Stimulated activated CD8-positive, alpha-beta memory T cell treated with anti-CD3 and anti-CD28 coated beads, Interleukin-4, amount 100 ng/mL, for 1 hour (primary cell): ENCODE measurements around the gene RTN3.
"Not testable (repeated sequence)": the region's sequence is repeated elsewhere in the genome, so short reads cannot be mapped to it uniquely, and the experiment has no call there.

ENCODE experiments used
- DNase-seq, 2 donors: peaks; one replicate each; pipeline ENCODE4 v3.0.0-alpha.2; 2020; ENCODE audit warnings: low read depth in 2 of 2, low spot score in 1 of 2

The RTN3 gene

DNA sequence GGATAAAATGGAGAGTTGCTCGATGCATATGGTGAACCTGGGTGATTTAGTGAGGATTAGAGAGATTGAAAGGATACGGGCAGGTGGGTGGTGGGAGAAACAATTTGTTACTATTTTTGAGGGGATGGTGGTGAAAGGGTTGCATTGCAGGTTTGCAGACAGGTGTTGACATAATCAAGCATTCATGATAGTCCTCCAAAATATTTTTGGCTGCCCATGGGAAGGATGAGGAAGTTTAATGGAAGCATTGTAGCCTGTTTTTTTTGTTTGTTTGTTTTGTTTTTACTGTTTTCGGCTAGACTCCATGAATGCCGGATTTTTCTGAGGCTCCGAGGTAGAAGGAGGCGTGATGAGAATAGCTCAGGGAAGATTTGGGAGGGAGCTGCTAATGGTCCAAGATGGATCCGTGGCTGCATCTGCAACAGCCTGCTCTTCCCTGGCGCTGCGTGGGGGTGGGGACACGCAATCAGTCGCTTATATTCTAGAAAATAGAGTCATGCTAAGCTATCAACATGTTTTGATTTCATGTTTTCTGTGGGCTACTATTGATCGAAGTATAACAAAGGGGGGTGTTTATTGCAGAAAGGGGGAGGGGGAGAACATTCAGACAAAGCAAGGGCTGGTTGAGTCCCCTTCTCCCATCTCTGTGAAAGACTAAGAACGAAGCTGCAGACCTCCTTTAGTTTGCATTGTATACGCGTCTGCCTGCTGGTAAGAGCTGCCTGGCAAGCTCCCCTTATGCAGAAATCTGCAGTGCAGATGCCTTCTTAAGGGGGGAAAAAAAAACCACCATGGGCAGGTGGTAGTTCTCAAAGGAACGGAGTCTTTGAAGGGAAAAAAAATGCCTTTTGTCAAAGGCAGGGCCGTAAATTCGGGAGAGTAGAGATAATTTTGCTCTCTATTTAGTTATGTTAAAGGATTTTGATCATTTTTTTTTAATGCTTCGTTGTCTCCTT, 1.0 kb downstream of the RTN3 start:
- DNase-seq: no peak

DNA sequence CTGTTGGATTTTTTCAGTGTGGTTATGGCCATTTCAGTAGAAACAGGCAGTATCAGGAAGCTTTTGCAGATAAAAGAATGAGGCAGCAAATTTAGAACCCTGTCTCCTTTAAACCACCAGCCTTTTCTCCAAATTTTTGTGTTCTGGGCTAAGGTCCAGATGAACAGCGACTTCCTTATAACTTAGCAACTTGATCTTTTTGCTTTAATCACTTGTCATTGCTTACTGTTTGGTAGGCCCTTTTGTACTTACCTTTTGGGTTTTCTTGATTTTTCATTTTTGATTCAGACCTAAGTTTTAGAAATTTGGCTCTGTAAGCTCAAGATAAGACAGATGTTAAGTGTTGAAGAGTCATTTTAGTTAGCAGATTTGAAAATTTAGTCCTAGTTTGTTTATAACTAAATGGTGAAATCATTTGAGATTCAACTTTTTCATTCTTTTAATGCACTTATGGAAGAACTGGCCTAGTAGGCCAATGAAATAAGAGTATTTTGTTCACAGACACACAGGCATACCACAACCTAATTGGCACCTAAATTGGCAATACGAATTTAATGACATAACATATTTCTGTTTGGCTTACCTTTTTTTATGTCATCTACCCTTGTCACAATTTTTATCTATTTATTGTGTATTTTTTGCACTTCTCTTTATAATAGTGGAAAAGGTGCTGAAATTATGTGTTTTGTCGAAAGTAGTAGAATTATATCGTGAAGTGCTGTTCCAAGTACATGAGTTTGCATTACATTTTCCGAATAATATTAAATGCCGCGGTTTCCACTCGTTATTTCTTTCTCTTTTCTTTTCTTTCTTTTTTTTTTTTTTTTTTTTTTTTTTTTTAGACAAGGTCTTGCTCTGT, 2.1 kb downstream of the RTN3 start:
- DNase-seq: no peak

DNA sequence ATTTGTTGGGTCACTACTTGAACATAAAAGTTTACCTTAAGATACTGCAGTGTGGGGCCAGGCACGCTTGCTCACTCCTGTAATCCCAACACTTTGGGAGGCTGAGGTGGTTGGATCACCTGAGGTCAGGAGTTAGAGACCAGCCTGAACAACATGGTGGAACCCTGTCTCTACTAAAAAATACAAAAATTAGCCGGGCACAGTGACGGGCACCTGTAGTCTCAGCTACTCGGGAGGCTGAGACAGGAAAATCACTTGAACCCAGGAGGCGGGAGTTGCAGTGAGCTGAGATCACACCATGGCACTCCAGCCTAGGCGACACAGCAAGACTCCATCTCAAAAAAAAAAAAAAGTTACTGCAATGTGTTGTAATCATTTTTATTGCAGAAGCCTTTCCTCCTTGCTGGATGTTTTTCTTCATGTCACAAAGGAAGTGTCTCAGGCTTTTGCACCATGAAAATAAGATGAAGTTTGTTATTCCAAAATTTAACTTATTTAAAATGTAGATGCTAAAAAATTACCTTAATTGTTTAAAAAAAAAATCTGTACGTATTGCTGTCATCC, 3.9 kb downstream of the RTN3 start:
- DNase-seq: not testable (repeated sequence)

DNA sequence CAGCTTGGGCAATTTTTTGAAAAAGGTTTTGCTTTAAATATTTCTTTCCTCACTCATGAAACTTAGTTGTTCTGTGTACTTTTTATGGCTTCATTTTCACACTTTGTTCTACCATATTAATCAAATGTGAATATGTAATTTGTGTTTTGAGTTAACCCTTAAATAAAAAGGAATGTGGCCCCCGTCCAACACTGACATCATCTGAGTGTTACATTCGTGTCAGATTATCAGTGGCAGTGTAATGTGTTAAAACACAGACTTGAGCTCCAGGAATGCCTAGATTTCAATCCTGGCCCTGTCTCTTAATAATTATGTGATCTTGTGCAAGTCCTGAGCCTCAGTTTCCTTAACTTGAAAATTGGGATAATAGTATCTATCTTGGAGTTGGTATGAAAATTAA, 5.6 kb downstream of the RTN3 start:
- DNase-seq: no peak

DNA sequence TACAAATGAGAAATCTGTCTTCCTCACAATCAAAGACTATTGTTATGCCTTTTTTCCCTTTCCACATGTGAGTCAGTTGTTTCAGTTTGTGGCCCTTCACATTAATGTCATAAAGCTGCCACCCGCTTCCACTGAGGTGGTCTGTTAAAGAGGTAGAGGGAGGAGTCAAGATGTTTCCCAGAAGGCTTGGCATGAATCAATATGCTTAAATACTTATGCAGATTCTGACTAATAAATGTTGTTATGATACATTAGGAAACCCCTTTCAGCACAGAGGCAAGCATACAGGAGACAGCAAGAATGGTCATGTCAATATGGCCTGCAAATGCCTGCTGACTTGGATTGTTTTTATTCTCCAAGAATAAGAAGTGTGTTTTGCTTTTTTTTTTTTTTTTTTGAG, 6.5 kb downstream of the RTN3 start:
- DNase-seq: no peak

DNA sequence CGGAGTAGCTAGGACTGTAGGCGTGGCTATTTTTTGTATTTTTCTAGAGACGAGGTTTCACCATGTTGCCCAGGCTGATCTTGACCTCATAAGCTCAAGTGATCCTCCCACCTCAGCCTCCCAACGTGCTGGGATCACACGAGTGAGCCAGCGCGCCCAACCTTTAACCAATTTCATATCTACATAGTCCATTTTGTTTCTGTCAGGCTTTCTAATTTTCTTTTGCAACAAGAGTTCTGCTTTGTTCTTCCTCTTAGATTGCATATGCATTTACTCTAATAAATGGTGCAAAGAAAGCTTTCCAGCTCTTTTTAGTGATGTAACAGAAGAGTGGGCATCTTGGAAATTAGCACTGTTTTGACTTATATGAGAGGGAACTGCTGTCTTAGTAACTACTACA, 13.3 kb downstream of the RTN3 start:
- no peak for DNase-seq

DNA sequence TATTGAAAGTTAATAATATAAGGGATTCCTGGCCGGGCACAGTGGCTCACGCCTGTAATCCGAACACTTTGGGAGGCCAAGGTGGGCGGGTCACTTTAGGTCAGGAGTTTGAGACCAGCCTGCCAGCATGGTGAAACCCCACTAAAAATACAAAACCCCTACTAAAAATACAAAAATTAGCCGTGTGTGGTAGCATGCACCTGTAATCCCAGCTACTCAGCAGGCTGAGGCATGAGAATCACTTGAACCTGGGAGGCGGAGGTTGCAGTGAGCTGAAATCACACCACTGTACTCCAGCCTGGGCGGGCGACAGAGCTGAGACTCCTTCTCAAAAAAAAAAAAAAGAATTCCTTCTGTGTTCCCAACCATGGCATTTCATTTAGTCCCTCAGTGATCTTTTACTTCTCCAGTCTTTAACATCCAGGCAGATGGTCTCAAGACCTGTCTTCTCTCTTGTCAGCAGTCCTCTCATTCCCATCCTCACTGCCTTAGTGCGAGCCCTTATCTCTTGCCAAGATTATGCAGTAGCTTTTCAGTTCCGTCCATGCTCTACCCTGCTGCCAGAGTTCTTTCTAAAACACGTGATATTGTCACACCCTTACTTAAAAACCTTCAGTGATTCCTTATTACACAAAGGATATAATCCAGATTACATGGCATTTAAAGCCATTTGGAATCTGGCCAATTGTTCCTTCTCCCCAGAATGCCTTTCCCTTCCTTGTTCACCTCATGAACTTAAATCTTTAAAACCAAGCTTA, 17.9 kb downstream of the RTN3 start:
- DNase-seq: no peak

DNA sequence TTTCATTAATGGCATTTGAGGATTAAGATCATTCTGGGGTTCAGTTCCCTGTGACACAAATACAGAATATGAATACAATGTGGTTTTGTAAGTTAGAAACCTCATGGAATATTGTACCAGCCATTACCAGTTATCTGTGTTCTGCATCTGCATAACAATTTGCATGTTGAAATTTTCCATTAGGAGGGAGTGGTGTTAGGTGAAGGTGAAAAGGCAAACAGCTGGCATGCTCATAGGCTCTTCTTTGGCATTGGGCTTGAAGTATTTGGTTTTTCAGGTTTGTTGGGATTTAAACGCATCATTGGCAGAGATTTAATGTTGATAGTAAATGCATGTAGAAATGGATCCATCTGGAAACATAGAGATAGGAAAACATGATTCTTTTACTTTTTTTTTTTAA, 18.6 kb downstream of the RTN3 start:
- no peak for DNase-seq

DNA sequence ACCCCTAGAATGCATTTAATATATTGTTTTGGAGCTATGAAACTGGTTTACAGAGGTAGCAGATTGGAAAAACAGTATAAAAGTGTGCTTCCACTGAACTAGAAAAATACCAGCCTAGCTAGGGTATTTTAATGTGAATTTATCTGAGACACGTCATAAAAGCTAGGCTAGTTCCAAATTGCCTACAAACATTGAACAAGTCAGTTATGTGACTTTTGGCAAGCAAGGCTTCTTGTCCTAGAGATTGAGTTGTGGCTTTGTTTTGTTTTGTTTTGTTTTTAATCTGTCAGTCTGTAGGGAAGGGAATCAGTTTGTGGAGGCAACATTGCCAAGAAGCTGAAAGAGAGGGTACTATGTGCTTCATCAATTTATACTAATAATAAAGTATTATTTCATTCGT, 24.2 kb downstream of the RTN3 start:
- no peak for DNase-seq

DNA sequence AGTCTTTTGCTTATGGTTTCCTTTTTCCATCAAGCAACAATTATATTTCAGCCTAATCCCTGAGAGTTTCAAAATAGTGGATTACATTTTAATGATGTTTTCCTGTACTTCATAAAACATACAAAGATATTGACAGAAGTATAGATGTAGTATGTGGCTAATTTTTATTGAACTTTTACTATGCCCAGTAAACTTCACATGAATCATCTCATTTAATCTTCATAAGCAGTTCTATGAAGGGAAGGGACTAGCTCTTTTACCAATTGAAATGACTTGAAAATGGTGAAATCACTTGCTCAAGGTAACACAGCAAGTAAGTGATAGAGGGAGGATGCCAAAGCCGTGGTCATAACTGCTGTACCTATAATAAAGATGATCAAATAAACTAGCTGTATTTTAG, 27.5 kb downstream of the RTN3 start:
- no peak for DNase-seq

DNA sequence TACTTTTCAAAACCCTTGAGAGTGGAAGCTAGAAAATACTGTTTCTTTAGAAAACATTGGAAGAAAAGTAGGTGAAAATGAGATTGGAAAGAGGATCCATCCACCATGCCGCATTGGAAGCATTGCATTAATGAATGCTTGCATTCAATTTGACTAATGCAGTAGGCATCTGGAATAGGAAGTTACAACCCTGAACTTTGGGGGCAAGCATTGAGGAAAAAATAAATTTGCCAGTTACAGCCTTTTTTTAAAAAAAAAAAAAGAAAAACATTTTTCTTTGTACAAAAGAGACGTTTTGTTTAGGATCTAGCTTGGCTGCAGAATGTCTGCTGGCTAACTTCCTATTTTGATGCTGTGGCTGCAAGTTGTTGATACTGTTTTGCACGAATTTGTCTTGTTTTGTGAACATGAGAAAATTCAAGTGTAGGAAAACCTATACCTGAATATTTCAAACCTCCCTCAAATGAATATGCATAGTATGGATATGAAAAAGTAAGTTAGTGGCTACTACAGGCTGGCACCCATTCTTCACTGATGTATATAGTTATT, 28.1 kb downstream of the RTN3 start:
- no peak for DNase-seq

DNA sequence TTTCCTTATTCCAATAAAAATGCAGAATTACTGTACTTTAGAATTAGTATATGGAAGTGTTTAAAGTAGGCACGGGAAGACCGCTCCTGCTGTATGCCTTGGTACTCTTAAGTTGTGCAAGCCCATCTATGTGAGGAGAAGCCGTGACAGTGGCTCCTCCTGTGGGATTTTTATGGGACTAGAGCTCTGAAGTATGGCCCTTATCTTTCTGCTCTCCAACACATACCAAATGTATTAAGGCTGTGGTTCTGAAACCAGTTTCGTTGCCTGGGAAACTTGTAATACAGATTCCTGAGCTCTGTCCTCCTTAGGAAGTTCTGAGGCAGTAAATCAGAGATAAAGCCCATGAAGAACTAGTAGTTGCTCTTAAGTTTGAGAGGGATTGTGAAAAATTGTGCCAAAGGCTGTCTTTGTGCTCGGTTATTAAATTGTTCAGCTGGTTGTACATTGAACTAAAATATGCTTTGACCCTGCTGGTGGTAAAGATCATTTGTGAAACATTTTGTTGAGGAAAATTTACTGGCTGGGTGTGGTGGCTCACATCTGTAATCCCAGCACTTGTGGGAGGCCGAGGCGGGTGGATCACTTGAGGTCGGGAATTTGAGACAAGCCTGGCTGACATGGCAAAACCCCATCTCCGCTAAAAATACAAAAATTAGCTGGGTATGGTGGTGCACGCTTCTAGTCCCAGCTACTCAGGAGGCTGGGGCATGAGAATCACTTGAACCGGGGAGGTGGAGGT, 29.3 kb downstream of the RTN3 start:
- DNase-seq: no peak

DNA sequence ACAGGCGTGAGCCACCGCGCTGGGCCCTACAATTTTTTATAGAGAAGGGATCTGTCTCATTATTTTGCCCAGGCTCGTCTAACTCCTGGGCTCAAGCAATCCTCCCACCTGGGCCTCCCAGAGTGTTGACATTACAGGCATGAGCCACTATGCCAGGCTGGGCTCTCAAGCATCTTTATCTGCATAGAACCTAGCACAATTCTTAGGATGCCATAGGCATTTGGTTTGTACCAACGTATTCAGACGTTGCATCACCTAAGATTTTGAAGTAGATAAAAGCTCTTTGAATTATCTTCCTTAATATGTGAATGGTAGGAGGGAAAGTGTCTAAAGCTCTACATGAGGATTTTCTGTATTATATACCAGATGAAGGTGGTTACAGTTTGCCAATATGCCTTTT, 30.5 kb downstream of the RTN3 start:
- no peak for DNase-seq

DNA sequence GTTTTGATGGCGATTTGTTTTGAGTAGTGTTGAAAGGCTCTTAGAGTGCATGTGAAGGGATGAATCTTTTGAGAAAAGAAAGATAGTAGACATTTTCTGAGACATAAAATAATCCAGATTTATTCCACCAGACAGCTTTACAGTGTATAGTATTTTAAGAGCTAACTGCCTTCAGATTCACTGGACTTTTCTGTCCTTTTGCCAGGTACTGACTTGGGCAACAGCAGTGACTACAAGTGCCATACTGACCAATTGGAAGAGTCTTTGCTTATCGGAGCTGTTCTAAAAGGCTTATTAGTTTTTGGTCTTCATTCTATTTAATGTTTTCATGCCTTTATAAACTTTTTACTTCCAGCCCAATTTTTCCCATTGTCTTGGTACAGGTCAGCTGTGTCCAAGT, 32.5 kb downstream of the RTN3 start:
- DNase-seq: no peak

DNA sequence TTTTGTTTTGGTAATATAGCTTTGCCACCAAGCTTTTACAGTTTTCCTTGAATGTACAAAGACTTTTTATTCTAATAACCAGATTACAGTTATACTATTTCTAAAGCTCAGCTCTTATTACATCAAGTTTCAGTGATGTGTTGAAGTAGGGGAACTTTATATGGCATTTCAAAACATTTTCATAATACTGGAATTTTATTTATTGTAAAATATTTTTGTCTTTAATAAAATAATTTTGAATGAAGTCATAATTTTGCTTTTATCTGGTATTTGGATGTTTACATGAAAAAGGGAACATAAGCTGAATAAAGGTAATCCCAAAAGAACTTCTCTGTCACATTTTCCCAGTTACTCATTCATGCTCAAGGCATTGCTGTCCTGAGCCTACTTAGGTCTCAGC, 34.7 kb downstream of the RTN3 start:
- DNase-seq: no peak

DNA sequence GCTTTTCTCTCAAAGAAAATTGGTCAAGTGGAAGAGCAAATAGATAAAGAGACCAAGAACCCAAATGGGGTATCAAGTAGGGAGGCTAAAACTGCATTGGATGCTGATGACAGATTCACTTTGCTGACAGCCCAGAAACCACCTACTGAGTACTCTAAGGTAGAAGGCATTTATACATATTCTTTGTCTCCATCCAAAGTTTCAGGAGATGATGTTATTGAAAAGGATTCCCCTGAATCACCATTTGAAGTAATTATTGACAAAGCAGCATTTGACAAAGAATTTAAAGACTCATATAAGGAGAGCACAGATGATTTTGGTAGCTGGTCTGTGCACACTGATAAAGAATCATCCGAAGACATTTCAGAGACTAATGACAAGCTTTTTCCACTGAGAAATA, 37.7 kb downstream of the RTN3 start:
- no peak for DNase-seq

DNA sequence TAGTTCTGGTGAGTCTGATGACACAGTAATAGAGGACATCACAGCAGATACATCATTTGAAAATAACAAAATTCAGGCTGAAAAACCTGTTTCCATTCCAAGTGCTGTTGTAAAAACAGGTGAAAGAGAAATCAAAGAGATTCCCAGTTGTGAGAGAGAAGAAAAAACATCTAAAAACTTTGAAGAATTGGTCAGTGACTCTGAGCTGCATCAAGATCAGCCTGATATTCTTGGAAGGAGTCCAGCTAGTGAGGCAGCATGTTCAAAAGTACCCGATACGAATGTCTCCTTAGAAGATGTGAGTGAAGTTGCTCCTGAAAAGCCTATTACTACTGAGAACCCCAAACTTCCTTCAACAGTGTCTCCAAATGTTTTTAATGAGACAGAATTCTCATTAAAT, 38.7 kb downstream of the RTN3 start:
- no peak for DNase-seq

DNA sequence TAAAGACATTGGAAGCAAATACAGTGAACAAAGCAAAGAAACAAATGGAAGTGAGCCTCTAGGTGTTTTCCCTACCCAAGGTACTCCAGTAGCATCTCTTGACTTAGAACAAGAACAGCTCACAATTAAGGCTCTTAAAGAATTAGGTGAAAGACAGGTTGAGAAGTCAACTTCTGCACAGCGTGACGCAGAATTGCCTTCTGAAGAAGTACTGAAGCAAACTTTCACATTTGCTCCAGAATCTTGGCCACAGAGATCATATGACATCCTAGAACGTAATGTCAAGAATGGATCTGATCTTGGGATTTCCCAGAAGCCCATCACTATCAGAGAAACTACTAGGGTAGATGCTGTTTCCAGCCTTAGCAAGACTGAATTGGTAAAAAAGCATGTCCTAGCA, 39.3 kb downstream of the RTN3 start:
- no peak for DNase-seq

DNA sequence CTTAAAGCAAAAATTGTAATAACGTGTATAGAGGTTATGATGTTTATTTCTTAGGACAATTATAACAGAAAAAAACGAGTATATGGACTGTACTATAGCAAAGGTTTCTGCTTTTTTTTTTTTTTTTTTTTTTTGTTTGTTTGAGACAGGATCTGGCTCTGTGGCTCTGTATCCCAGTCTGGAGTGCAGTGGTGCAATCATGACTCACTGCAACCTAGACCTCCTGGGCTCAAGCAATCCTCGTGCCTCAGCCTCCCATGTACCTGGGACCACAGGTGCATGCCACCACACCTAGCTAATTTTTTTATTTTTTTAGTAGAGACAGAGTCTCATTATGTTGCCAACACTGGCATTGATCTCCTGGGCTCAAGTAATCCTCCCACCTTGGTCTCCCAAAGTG, 48.0 kb downstream of the RTN3 start:
- no peak for DNase-seq

DNA sequence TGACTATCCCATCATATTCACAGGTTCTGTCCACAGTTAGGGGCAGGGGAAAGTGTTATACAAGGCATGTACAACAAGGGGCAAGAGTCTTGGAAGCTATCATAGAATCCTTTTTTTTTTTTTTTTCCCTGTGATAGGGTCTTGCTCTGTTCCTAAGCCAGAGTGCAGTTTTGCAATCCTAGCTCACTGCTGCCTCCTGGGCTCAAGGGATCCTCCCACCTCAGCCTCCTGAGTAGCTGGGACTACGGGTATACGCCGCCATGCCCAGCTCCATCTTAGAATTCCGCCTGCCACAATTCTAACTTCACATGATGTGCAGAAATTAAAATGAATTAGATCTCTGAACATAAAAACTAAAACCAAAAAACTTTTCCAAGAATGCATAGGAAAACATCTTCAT, 55.6 kb downstream of the RTN3 start:
- DNase-seq: no peak
